OCI-M1 (cell line): Measurements from ENCODE around the gene ARID4B.
"Not testable (repeated sequence)": the region's sequence is repeated elsewhere in the genome, so short reads cannot be mapped to it uniquely, and the experiment has no call there.

Experiments
- DNase-seq: peaks from one replicate; lab custom pipeline; 2025; lab: John Stamatoyannopoulos, UW

ARID4B gene

DNA sequence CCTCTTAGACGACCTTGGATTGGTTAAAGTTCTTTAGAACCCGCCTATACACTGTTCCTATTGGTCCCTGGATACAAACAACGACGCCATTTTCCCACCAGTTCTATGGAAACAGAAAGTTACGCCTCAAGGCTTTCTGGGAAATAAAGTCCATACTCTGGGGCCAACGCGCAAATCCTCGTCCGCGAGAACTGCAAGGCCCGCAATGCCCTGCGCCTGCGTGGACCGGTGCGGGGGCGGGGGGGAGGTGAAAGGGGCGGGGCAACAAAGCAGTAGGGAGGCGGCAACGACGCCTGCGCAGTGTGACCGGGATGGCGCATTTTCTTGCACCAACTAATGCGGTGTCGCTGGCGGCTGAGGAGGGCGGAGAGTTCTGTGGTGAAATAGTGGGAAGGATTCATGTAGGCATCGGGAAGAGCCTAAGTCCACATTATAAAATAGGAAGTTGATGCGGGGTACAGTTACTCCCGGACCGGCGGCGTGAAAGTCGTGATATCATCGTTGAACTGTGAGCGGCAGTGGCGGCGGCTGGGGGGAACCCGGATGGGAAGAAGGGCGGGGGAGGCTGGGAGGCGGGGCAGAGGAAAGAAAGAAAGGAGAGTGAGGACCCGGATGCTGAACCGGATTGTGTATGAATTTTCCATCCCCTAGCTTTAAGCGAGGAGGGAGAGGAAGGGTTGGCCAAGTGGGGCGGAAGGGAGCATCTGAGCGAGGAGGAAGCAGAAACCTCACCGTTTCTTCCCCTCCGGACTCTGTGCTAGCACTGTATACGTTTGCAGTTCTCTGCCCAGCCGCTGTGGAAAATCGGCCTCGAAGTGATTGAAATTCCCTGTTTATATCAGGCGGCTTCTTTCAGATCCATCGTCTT lies 526 bp upstream of the ARID4B start, which contains the start of gene GGPS1:
TSS of gene GGPS1 (plus strand) at position 300 of the 868 bp plus-strand sequence. CDS start 6,695 bp downstream, outside the sequence.
- DNase-seq, result peak; percentile 100

DNA sequence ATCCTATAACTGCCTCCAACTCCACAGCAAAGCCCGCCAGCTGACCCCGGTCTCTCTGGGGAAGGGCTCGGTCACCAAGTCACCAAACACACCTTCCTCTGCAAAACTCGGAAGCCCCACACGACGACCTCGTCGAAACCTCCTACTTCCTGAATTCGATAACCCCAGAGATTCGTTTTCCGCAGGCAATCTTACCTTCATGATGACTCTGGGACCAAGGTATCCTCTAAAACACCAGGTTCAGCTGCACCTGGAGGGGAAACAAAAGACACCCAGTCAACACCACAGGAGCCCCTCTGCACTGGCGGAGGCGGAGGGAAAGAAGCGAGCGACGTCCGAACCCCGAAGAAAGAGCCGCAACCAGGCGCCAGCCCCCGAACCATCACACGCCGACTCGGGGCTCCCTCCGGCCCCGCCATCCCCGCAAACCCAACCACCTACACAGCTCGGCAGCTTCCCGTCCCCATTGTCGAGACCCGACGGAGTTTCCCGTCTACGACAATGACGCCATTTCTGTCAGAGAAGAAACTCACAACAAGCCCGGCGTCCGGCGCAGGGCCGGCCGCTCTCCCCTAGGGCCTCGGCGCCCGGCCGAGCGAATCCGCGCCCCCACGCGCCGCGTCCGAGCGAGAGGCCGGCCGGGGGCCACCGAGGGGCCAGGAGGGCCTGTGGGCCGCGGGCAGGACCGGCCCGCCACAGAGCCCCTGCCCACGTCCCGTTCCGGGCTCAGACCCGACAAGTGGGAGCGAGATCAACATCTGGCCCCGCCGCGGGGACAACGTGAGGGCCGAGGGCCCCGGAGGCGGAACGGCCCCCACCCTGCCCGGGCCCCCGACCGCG lies 1.0 kb downstream of the ARID4B start:
- DNase-seq, result peak; percentile 69

DNA sequence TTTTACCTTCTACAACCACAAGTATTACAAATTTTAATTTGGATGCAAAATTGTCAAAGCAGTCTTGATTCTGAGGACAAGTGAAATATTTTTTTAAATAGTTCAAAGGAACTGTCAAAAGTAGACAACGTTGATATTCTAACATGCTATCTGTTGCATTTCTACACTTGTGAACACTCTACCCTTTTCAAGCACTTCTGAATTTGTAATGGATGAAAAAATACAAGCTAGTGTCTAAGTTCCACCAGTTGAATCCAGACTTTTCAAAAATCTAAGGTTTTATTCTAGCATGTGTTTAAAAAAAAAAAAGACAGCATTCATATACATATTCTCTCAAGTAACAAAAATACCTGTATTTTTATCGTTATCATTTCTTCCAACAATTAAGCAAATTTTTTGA lies 2.1 kb downstream of the ARID4B start:
- DNase-seq, result no peak

DNA sequence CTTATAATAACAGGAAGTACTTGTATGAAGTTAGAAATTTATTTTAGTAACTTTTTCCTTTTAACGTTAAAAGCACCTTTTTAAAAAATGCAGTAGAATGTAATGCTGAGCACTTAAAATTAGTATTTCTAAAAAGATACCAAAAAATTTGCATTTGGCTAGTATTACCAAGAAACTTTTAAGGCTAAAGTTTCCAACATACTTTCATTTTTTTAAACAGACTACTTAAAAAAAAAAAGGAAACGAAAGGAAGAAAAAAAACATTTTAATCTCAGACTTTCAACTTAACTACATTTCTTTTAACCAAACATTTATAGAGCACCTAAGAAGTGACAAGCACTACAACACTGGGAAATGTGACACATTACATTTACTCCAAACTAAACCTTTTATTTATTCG lies 2.8 kb downstream of the ARID4B start:
- no peak for DNase-seq

DNA sequence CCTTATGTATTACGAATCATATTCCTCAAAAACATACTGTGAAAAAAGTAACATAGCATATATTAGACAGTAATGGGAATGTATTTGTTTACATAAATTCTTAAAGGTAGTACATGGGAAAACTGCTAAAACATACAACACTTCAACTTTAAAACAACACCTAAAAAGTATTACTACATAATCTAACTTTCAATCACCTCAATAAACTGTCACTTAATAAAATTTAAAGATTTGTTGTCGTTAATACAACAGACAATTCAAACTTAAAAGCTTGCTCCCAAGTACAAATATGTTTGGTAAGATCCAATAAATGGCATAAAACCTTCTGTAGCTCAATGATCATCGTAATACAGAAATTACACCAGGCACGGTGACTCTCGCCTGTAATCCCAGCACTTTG lies 3.7 kb downstream of the ARID4B start:
- DNase-seq, result no peak

DNA sequence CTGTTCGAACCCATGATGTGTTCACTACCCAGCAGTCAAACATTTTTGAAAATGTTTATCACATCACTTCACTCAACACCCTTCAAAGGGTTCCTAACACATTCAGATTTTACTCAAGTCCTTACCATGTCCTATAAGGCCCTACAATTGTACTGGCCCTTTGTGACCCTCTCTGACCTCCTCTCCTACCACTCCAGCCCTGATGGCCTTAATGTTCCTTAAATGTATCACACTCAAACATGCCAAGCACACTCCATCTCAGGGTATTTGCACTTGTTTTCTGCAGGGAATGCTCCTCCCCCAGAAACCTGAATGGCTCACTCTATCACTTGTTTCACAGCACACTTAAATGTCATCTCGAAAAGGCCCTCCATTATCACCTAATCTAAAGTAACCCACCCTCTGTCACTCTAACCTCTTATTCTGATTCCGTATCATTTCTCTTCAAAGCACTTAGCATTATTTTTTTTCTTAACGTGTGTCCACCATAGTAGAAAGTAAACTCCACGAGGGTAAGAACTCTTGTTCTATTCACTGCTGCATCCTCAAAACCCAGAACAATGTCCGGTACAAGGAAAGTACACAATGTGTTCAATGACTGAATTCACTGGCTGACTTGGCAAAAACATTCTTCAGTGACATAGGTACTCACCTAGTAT lies 7.3 kb downstream of the ARID4B start:
- DNase-seq, result no peak

DNA sequence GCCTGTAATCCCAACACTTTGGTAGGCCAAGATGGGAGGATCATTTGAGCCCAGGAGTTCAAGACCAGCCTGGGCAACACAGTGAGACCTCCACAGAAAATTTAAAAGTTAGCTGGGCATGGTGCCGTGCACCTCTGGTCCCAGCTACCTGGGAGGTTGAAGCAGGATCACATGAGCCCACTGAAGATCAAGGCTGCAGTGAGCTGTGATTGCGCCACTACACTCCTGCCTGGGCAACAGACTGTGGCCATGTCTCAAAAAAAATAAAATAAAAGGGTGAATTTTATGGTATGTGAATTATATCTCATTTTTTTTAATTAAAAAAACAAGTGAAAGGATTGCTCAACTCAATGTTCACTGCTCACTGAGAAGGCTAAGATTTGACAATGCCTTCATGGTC lies 8.7 kb downstream of the ARID4B start:
- no peak for DNase-seq

DNA sequence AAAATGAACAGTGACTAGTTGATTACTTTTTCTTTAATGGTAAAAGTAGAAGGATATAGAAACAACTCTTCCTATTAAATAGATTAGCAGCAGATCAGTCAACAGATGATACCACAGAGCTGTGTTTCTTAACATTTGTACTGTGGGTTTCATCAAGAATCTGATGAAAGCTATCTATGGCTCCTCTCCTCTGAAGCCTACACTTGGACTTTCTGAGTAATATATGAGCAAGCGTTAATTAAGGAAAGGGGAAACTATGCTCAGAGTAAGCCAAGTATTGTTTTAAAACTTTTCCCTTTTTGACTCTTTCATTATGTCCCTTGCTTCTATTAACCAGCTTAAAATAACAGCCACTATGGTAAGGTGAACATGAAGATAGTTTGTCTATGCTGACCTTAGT lies 10.8 kb downstream of the ARID4B start:
- DNase-seq, result peak; percentile 44

DNA sequence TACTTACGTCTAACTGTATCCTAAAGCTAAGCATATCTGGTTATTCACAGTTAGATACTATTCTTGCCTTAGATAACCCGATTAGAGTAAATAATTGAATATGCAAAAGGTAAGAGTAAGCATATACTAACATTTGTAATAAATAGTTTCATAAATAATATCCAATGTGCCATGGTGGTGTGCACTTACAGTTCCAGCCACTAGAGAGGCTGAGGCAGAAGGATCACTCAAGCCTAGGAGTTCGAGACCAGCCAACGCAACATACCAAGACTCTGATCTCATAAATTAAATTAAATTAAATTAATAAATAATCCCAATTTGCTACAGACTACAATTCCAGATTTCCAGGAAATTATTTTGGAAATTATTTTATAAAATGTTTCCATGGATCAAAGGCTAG lies 12.2 kb downstream of the ARID4B start:
- DNase-seq, result no peak

DNA sequence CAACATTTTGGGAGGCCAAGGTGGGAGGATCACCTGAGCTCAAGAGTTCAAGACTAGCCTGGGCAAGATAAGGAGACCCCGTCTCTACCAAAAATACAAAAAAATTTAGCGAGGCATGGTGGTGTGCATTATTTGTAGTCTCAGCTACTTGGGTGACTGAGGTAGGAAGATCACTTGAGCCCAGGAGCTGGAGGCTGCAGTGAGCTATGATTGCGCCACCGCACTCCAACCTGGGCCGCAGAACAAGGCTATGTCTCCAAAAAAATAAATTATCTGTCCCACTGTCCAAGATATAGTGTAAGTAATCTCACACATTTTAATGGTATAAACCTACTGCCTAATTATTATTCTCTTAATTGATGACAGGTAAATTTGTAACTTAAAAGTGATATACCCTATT lies 12.8 kb downstream of the ARID4B start:
- DNase-seq, result no peak

DNA sequence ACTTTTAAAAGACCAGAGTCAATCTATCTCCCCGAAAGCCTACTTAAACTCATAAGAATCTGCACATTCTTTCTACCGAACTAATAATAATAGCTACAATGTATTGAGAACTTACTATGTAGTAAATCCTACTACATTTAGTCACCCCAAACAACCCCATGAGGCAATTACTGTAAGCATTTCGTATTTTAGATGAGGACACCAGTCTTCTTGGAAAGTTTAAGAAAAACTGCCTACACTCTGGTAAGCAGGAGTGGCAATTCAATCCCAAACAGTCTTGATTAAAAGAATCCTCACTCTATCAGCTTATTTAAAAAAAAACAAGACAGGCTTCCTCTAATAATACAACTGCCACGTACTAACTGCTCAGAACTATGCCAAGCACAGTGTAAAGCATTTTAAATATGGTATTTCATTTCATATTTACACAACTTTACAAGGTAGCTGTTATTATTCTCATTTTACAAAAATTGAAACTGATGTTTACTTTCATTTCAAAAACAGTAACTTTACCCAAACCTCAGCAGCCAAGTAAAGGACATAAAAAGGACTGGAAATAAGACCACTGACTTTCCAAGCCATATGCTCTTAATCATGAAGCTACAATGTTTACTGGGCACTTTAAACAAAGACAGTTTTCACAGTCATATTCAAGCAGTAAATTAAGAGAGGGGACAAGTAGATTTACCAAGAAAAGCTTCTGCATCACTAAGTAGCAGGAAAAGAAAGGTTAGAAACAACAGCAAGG lies 13.9 kb downstream of the ARID4B start:
- no peak for DNase-seq

DNA sequence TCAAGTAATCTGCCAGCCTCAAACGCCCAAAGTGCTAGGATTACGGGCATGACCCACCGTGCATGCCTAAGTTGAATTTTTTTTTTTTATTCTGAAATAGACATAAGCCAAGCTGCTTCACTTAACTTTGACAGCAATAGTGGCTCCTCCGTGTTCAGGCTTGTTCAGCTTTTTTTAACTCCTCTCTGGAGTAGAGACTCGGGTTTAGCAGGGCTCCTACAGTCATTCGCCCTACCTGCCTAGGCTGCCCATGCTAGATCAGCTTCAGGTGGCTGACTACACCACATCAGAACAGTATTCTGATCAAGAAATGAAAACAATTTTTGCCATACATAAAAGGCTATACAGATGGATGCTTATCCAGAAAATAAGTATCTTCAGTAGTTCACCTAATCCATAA lies 14.7 kb downstream of the ARID4B start:
- no peak for DNase-seq

DNA sequence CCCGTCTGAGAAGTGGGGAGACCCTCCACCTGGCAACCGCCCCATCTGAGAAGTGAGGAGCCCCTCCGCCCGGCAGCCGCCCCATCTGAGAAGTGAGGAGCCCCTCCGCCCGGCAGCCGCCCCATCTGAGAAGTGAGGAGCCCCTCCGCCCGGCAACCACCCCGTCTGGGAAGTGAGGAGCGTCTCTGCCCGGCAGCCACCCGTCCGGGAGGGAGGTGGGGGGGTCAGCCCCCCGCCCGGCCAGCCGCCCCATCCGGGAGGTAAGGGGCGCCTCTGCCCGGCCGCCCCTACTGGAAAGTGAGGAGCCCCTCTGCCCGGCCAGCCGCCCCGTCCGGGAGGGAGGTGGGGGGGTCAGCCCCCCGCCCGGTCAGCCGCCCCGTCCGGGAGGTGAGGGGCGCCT lies 18.8 kb downstream of the ARID4B start:
- DNase-seq, result not testable (repeated sequence)

DNA sequence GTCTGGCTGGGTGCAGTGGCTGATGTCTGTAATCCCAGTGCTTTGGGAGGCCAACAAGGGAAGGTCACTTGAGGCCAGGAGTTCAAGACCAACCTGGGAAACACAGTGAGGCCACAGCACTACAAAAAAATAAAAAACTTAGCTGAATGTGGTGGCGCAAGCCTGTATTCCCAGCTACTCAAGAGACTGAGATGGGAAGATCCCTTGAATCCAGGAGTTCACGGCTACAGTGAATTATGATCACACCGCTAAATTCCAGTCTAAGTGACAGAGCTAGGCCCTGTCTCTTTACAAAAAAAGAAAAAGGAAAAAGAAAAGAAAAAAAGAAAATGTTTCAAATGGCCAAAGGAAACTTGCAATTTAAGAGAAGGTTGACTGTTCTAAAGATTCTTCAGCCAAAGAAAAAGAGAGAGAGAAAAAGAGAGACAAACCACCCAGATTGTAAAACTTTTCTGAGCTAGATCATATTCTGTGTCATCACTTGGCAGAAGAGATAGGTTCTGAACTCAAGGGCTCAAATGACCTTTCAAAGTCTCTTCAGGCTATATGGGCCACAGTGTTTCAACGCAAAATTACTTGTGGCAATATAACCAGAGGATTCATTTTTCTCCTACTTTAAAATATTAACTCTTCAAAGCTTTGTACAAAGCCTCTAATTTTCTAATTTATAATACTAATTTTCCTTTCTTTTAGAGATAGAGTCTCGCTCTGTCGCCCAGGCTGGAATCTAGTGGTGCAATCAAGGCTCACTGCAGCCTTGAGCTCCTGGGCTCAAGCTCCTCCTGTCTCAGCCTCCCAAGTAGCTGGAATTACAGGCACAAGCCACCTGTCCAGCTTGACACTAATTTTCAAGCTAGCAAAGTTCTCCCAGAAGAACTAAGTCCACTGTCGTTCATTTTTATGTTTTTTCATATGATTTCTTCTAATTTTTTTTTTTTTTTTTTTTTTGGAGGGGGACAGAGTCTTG lies 20.5 kb downstream of the ARID4B start:
- DNase-seq, result no peak

DNA sequence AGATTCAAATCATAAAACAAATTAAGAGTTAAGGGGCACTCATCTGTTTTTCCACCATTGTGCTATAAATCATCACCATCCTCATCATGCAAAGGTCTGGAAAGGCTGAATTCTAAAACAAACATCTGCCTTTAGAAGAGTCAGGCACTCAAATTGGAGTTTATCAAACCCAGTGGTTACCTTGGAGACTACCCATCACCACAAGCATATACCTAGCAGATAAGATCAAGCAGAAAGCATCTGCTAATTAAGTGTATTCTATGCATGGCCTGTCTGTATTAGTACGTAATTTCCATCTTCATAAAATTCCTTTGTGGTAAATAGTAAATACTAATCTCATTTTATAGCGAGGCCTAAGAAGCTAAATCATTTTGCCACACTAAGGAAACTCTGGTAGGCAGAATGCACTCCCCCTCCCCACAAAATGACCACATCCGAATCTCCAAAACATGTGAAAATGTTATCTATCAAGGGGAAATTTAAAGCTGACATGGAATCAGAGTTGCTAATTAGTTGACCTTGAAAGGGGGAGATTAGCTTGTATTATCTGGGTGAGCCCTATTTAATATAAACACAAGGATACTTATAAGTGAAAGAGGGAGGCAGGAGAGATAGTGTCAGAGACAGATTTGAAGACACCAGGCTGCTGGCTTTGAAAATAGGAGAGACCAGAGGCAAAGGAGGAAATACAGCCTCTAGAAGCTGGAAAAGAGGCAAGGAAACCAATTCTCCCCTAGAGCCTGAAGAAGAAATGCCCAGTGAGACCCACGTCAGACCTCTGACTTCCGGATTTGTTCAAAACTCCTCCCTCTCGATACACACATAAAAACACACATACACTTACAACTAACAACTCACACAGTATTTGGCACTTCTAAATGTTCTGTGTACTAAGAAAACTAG lies 23.2 kb downstream of the ARID4B start:
- DNase-seq, result no peak

DNA sequence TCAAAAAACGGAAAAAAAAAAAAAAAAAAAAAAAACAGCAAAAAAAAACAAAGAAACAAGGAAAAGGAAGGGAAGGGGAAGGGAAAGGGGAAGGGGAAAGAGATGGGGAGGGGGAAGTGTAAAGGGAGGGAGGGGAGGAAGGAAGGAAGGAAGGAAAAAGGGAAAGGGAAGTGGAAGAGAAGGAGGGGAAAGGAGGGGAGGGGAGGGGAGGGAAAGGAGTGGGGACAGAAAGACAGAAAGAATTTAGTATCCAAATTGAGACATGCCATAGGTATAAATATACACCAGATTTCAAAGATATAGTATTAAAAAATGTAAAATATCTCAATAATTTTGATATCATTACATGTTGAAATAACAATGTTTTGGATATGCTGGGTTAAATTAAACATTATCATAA lies 25.8 kb downstream of the ARID4B start:
- DNase-seq, result no peak

DNA sequence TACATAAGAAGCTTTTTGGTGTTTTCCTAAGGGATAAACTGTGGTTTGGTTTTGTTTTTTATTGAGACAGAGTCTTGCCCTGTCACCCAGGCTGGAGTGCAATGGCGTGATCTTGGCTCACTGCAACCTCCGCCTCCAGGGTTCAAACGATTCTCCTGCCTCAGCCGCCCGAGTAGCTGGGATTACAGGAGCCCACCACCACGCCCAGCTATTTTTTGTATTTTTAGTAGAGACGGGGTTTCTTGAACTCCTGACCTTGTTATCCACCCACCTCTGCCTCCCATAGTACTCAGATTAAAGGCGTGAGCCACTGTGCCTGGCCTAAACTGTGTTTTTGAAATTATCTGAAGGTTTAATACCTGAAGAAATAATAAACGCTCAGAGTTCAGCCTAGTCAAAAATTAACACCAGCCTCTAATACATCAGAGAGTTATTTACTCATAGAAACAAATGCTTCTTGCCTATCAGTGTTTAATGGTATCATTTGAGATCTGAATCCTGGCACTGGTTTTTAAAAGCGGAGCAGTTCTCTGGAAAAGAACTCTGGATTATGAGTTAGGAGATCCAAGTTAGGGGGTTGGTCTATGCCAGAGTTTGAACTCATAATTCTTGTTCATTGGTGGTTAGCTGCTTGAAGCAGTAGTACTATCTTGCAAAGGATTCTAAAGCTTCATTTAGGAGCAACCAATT lies 28.7 kb downstream of the ARID4B start:
- no peak for DNase-seq

DNA sequence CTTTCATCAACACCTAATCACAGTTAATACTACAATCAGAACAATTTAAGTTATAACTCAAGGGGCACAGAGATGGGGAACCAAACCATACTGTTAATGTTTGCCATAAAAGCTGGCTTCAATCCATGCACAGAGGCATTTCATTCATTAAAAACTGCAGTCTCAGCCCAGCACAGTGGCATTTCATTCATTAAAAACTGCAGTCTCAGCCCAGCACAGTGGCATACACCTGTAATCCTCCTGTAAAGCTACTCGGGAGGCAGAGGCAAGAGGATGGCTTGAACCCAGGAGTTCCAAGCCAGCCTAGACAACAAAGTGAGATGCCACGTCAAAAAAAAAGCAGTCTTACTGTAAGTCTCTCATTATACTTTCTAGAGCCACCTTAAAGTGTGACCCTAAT lies 29.2 kb downstream of the ARID4B start:
- DNase-seq, result no peak

DNA sequence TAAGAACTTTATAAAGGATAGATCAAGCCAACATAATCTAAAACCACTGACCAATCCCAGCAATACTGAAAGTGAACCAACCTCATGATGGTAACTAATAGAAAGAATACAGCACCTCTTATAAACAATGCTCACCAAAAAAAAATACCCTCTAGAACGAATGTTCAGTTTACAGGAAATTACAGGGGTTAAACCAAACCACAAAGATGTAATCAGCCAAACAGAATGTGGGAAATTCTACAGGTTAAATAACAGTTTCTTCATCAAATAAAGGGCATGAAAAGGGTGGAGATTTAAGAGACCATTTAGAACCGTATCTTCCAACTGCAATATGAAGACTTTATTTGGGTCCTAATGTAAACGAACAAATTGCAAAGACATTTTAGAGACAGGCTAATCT lies 30.4 kb downstream of the ARID4B start:
- peak; percentile 39 for DNase-seq
